Osteoblast (primary cell): ENCODE data around the gene MCOLN1. TPM values are rescaled to one million over a fixed set of nuclear protein-coding genes. Genes with fewer than 3 reads are reported as not detected.
A peak's percentile ranks its signal among the peaks of the same experiment; 100 is the strongest.

ENCODE experiments used
- DNase-seq: peaks from one replicate; pipeline ENCODE4 v3.0.0; 2011; ENCODE audit warnings: low spot score, mixed read lengths; ENCODE audit not compliant: insufficient read length; ENCODE audit errors: missing footprints
- H2AFZ ChIP-seq: 2 replicates; pipeline ENCODE4 v1.6.0; 2011; ENCODE audit warnings: mild to moderate bottlenecking, low read length
- H3K27ac ChIP-seq: 2 replicates; pipeline ENCODE4 v1.5.1; 2011; ENCODE audit warnings: mild to moderate bottlenecking, low read depth, low read length, moderate library complexity
- H3K27me3 ChIP-seq: 2 replicates; pipeline ENCODE4 v1.6.0; 2012; ENCODE audit warnings: mild to moderate bottlenecking, control low read depth, inconsistent platforms, low read length, moderate library complexity; ENCODE audit not compliant: insufficient read depth
- H3K36me3 ChIP-seq: 2 replicates; pipeline ENCODE4 v1.5.1; 2011; ENCODE audit warnings: mild to moderate bottlenecking, low read length, control low read depth, moderate library complexity; ENCODE audit not compliant: insufficient read depth
- H3K4me1 ChIP-seq: 2 replicates; pipeline ENCODE4 v1.5.1; 2011; ENCODE audit warnings: mild to moderate bottlenecking, low read length, control low read depth, moderate library complexity; ENCODE audit not compliant: insufficient read depth
- H3K4me2 ChIP-seq: 2 replicates; pipeline ENCODE4 v1.6.0; 2011; ENCODE audit warnings: mild to moderate bottlenecking, low read length; ENCODE audit not compliant: insufficient read depth
- H3K4me3 ChIP-seq: fragments of 200-600 bp; sonication (generic); 3 replicates; pipeline ENCODE4 v1.5.1; 2012; ENCODE audit warnings: mild to moderate bottlenecking, low read length, inconsistent platforms; ENCODE audit not compliant: insufficient read depth
- H3K79me2 ChIP-seq: 2 replicates; pipeline ENCODE4 v1.6.0; 2012; ENCODE audit warnings: mild to moderate bottlenecking, low read length, control low read depth, inconsistent platforms; ENCODE audit not compliant: insufficient read depth
- H3K9me3 ChIP-seq: 2 replicates; pipeline ENCODE4 v1.5.1; 2011; ENCODE audit warnings: low read depth, low read length, control low read depth
- H4K20me1 ChIP-seq: 2 replicates; pipeline ENCODE4 v1.6.0; 2012; ENCODE audit warnings: mild to moderate bottlenecking, low read length, control low read depth; ENCODE audit not compliant: insufficient read depth
- total RNA-seq: library from RNA; depleted of rRNA; stranded (reverse); fragments of >200 nt; gene quantifications from 2 replicates; pipeline ENCODE4 v1.2.3, GENCODE V29; 2012
- TF ChIP-seq, protein P1 (sequence below): IDR thresholded peaks from 2 replicates; pipeline ENCODE4 v1.5.1; 2011; ENCODE audit warnings: mild to moderate bottlenecking, low read depth, low read length, moderate library complexity; ENCODE audit errors: extremely low read depth

MCOLN1 gene
- total RNA-seq, 1 donor: 16.6 TPM

DNA sequence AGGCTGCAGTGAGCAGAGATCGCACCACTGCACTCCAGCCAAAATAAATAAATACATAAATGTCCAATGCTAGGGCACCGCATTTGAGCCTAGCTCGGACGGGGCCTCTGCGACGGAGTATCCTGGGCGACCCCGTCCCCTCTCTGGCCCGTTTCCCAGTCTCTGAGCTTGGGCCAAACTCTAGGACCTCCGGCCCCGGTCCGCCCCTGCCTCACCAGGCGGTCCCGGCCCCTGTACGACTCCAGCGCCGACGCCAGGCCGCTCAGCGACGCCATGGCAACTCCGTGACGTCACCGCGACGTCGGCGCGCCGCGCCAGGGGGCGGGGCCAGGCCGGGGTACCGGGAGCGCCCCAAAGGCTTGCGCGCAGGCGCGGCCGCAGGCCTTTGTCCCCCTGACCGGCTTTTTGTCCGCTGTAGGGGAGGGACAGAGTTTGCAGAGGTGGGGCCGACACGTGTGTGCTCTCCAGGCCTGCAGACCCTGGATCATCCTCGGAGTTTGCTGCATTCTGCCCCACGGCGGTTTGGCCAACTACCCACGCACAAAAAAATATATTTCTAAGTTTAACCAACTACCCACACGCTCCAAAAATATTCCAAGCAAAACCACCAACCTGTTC, 33.6 kb upstream of the MCOLN1 start, which contains the start of gene PEX11G:
PEX11G (minus strand) TSS at position 300 of the 618 bp plus-strand sequence; CDS start at position 275, 25 bp downstream.
- H3K9me3 ChIP-seq: no peaks in the 10 kb centered on the region
- H3K27ac ChIP-seq: peak within 1 kb of the TSS; percentile 92
- TF ChIP-seq, protein P1, sequence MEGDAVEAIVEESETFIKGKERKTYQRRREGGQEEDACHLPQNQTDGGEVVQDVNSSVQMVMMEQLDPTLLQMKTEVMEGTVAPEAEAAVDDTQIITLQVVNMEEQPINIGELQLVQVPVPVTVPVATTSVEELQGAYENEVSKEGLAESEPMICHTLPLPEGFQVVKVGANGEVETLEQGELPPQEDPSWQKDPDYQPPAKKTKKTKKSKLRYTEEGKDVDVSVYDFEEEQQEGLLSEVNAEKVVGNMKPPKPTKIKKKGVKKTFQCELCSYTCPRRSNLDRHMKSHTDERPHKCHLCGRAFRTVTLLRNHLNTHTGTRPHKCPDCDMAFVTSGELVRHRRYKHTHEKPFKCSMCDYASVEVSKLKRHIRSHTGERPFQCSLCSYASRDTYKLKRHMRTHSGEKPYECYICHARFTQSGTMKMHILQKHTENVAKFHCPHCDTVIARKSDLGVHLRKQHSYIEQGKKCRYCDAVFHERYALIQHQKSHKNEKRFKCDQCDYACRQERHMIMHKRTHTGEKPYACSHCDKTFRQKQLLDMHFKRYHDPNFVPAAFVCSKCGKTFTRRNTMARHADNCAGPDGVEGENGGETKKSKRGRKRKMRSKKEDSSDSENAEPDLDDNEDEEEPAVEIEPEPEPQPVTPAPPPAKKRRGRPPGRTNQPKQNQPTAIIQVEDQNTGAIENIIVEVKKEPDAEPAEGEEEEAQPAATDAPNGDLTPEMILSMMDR: no peak
- peak; percentile 100 for DNase-seq
- peak within 1 kb of the TSS; percentile 95 for H3K4me2 ChIP-seq
- H3K79me2 ChIP-seq: no peaks in the 10 kb centered on the region
- peak within 1 kb of the TSS; percentile 99 for H2AFZ ChIP-seq
- no peaks in the 10 kb centered on the region for H3K36me3 ChIP-seq
- peak within 1 kb of the TSS; percentile 84 for H3K4me3 ChIP-seq
- H4K20me1 ChIP-seq: no peaks in the 10 kb centered on the region
- peaks cover 10% of the 10 kb centered on the region for H3K4me1 ChIP-seq
- no peaks in the 10 kb centered on the region for H3K27me3 ChIP-seq

- Histone ChIP-seq H3K79me2 (no peaks in the 10 kb centered on the region), H3K27ac (peak overlapping the region; percentile 92), H2AFZ (peak overlapping the region; percentile 99), H3K27me3 (no peaks in the 10 kb centered on the region), H3K4me3 (no peak overlapping the region), H4K20me1 (no peaks in the 10 kb centered on the region), H3K4me2 (peak overlapping the region; percentile 95), H3K4me1 (peaks cover 10% of the 10 kb centered on the region), H3K36me3 (no peaks in the 10 kb centered on the region), H3K9me3 (no peaks in the 10 kb centered on the region)
- TF ChIP-seq, protein P1: no peak
- DNase-seq: peak; percentile 25
These were observed 32.8 kb upstream of the MCOLN1 start for GRCh38 chr19:7489609-7490044.

DNA sequence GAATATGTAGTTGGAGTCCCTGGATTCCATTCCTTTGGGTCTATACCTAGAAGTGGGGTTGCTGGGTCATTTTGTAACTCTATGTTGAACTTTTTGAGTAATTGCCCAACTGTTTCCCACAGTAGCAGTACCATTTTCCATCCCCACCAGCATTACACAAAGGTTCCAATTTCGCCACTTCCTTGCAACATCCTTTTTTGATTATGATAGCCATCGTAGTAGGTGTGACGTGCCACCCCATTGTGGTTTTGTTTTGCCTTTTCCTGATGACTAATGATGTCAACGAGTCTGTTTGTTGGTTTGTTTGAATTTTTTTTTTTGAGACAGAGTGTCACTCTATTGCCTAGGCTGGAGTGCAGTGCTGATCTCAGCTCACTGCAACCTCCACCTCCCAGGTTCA, 30.3 kb upstream of the MCOLN1 start:
- no peaks in the 10 kb centered on the region for H4K20me1 ChIP-seq
- no peak overlapping the region for H3K4me3 ChIP-seq
- H2AFZ ChIP-seq: no peak overlapping the region
- DNase-seq: no peak
- no peaks in the 10 kb centered on the region for H3K79me2 ChIP-seq
- H3K4me1 ChIP-seq: peaks cover 10% of the 10 kb centered on the region
- no peaks in the 10 kb centered on the region for H3K27me3 ChIP-seq
- H3K9me3 ChIP-seq: no peaks in the 10 kb centered on the region
- no peak overlapping the region for H3K4me2 ChIP-seq
- H3K36me3 ChIP-seq: no peaks in the 10 kb centered on the region
- TF ChIP-seq, protein P1: no peak
- H3K27ac ChIP-seq: no peak overlapping the region

DNA sequence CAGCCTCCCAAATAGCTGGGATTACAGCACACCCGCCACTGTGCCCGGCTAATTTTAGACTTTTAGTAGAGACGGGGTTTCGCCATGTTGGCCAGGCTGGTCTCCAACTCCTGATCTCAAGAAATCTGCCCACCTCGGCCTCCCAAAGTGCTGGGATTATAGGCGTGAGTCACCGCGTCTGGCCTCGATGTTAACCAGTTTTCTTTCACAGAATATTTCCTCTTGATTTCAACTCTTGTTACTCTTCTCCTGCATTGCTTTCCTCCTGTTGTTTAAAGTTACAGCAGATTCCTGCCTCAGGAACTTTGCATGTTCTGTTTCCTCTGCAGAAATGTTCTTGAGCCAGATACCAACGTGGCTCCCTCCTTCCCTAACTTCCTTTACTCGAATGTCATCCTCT, 29.9 kb upstream of the MCOLN1 start:
- no peak overlapping the region for H2AFZ ChIP-seq
- H3K4me3 ChIP-seq: no peak overlapping the region
- no peak overlapping the region for H3K27ac ChIP-seq
- TF ChIP-seq, protein P1: no peak
- H3K4me2 ChIP-seq: no peak overlapping the region
- H4K20me1 ChIP-seq: no peaks in the 10 kb centered on the region
- H3K27me3 ChIP-seq: no peaks in the 10 kb centered on the region
- H3K36me3 ChIP-seq: no peaks in the 10 kb centered on the region
- no peak for DNase-seq
- H3K9me3 ChIP-seq: no peaks in the 10 kb centered on the region
- H3K4me1 ChIP-seq: peaks cover 10% of the 10 kb centered on the region
- no peaks in the 10 kb centered on the region for H3K79me2 ChIP-seq
